Activated T-helper 1 cell treated with anti-CD3 and anti-CD28 coated beads, Interleukin-2, amount 50 U/mL, for 16 hours (primary cell): ENCODE results near the gene SYT13.

Experiments used
- DNase-seq, 2 donors: peaks; one replicate each; pipeline ENCODE4 v3.0.0-alpha.2; 2020; ENCODE audit warnings: low read depth in 1 of 2, low spot score in 1 of 2

SYT13 gene

DNA sequence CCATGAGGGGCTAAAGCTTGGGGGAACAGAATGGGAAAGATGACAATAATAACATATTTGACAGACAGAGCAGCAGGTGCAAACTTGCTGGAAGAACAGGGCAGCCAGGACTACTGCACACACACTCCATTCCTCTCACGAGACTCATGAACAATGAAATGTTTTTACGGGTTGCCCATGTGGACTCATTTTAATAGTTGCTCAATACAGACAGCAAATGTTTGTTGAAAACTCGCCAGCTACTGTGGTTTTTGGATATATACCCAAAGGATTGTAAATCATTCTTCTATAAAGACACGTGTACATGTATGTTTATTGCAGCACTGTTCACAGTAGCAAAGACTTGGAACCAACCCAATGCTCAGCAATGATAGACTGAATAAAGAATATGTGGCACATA lies 10.3 kb downstream of the SYT13 start:
- no peak for DNase-seq

DNA sequence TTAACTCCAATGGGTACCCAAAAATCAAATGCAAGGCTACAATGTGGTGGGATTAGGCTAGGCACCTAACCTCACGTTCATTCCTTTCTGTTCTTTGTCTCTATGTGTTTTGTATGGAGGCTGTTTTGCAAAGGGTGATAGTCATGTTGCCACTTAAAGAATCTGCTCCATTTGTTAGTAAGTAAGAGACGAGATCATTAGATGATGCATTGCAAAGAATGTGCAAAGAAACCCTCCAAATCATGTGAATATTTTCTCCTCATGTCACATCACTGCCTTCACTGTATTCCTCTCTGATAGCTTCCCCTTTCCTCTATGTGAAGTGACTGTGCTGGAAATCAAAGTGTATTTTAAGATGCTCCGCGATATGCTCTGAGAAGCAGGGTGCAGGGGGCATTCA lies 11.9 kb downstream of the SYT13 start:
- no peak for DNase-seq

DNA sequence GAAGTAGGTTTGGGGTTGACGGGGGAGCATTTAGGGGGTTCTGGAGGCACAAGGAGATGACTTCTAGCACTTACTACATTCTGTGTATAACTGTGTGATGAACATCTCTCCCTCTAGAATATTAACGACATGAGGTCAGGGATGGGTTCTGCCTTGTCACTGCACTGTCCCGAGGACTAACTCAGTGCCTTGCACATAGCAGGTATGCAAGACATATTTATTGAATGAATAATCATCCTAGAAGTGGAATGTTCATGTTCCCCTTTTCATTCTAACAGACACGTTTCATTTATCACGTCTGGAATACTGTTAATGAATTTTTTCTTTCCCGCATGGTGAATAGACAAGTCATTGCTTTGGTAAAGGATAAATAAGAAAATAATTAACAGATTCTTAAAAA lies 12.6 kb downstream of the SYT13 start:
- no peak for DNase-seq

DNA sequence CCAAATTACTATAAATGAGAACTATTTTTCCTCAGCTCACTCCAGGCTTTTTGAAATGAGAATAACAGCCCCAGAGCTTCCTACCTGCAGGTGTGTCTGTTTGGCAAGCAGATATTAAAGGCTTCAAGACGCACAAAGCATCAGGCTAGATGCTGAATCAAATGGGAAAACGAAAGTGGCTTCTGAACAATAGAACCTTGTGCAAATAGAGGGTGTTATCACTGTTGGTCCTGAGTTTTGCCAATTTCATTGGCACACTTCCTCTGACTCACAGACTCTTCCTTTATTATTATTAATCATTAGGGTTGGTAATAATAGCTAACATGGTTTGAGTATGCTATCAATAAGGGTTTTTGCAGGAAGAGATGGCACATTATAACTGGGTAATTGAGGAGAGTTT lies 13.4 kb downstream of the SYT13 start:
- no peak for DNase-seq

DNA sequence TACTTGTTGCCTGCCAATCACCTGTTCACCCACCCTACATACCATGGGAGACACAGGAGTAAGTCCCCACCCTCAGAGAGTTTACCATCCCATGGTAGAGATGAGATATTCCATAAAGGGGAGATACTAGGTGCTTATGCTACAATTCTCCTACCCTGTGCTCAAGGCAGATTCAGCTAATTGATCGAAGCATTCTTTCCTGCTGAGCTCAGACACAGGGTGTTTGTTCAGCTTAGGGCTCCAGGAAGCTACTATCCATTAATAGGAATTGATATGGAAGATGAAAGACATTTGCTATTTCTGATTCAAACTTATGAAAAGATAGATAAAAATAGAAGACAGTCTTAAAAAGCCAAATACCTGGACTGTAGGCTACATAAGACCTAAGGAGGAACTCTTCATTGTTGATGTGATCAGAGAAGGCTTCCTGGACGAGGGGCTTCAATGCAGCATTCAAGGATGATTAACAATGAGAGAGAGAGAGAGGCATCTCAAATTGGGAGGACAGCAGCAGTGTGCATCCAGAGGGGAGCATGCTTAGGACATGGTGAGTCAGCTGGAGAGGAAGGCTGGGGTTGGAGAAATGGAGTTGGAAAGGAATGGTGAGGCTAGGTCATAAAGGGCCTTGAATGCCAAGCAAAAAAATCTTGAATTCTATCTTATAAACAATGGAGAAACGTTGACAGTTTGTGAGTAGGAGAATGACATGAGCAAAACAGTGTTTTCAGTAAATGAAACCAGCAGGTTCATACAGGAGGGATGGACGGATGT lies 15.0 kb downstream of the SYT13 start:
- no peak for DNase-seq

DNA sequence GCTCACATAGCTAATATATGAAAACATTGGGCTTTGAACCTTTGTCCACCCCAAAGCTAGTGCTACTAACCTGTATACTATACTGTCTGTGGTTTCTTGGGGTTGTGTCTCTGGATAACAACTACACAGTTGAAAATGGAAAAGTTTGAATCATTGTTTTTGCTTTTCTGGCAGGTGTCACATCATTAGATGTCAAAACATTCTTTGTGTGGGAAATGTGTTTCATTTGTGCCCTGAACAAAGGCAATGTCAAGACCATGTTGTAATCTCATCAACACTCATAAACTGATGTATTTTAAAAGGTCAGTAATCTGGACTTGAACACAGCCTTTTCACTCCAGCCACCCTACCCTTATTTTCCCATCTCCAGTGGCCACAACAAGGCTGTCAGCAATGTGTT lies 16.5 kb downstream of the SYT13 start:
- DNase-seq = no peak

DNA sequence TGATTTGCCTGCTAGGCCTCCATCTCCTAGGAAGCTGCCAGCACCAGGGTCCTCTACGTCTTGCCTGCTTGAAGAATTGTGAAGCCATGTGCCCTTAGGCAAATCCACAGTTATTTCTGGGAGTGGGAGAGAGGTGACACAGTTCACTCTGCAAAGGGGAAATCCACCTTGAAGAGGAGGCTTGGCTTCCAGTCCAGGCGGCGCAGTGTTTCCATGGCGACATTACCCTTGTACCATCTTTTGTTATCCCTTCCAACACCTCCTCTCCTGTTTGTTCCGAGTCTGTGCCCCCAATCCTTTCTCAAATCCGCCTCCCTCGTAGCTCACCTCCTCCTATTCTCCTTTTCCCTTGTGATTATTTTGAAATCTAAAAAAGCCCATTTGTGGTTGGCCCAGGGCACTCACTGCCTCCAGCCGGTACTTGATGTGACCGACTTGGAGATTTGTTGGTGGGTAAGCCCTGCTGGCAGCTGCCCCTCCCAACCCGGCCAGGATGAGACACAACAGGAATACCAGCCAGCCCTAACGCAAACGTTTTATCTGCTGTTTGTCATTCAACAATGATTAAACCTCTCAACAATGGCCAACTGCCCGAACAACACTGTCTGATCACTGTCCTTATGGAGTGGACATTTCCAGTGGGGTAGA lies 18.4 kb downstream of the SYT13 start:
- no peak for DNase-seq

DNA sequence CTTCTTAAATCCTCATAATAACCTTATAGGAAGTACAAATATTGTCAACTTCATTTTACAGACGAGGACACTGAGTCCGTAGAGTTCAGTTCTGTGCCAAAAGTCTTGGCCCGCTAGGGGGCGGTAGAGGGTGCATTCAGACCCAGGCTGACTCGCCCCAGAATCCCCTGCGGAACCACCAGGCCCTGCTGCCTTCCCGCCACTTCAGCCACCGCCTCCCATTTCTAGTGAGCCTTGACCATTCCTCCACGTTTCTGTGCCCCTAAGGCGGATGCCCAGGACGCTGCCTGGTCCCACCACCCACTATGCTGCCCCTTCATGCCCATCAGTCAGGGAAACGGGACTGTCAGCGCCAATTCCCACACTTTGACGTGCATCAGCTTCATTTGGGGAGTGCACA lies 19.1 kb downstream of the SYT13 start:
- DNase-seq = no peak

DNA sequence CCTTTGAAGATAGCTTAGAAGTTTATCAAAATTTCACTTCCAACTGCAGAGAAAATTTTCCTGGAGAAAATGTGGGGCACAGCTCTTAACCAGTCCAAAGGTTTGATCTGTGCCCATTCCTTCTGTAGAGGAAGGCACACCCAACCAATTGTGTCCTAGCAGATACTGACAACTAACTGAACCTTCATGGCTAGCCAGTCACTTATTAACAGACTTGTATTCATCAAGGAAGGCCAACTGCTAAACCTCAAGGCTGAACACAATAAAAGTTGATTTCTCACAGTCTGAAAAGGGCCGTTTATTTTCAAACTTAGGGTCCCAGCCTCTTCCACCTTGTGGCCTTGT lies 19.5 kb downstream of the SYT13 start:
- no peak for DNase-seq

DNA sequence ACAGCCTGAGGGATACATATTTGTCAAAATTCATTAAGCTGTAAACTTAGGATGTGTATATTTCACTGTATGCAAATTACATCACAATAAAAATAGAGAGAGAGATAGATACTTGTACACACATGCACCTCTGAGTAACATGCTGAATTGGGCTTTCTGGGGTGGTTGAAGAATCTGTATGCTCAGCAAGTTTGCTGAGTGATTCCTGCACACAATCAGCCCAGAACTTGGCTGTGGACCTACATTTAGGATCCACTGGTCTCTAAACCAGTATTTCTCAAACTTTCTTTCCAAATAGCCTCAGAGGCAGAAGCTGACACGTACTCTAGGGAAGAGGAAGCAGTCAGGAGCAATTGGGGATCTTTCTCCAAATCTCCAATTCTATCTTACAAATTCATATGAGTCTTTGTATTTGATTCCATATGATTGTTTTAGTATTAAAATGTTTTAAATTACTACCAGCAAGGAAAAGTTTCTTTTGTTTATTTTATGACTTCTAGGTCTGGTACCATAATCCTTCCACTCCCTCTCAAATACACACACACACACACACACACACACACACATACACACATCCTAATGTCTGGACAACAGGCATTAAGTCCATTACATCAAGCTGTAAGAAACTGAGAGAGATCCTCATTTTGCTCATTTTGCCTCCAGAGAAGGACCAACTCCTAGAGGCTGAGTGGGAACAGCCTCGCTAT lies 20.0 kb downstream of the SYT13 start:
- no peak for DNase-seq

DNA sequence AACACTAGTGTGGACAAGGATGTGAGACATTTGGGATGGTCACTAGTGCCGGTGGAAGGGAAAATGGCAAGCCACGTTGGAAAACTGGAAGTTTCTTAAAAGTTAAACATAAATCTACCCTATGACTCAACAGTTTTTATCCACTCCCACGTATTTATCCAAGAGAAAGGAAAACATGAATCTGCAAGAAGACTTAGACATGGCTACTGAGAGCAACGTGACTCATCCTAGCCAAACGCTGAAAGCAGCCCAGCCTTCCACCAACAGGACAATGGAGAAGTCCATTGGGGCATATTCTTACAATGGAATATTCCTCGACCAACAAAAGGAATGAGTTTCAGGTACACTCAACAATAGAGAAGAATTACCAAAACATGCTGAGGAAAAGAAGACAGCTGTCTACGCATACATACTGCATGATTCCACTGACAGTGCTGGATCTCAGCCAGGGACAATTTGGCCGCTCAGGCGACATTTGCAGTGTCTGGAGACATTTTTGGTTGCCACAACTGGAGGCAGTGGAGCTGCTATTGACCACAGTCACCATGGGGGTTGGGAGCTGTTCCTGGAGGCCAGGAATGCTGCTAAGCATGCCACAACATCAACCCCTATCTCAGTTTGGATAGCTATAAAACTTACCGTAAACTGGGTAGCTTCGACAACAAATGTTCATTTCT lies 21.2 kb downstream of the SYT13 start:
- no peak for DNase-seq

DNA sequence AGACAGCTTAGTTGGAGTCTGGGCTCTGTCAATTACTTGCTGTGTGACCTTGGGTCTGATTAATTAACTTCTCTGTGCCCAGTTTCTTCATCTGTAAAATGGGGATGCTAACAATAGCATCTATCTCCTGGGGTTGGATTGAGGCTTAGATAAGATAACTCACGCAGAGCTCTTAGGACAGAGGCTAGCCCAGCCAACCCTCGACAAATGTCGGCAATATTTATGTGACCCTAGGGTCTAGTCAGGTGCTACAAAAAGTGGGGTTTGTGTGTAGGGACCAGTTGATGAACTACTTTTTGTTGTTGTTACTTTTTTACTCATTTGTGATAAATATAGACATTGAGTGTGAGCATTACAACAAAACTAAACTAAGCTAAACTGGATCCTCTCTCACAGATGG lies 22.4 kb downstream of the SYT13 start:
- DNase-seq = no peak

DNA sequence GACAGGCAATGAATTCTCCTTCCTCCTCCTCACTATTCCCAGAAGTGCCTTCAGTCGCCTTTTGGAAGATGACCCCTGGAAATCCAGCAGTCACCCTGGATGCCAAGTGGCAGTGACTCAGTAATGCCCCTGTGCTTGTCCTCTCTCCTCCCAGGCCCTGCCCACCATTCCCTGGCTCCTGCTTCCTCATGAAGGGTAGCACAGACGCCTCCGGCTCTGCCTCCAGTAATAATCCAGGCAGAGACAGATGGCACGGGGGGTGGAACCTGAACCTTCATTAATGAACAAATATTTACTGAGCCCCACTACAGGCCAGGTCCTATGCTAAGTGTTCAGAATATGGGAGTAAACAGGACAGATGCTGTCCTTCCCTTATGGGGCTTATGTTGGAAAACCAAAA lies 23.2 kb downstream of the SYT13 start:
- no peak for DNase-seq

DNA sequence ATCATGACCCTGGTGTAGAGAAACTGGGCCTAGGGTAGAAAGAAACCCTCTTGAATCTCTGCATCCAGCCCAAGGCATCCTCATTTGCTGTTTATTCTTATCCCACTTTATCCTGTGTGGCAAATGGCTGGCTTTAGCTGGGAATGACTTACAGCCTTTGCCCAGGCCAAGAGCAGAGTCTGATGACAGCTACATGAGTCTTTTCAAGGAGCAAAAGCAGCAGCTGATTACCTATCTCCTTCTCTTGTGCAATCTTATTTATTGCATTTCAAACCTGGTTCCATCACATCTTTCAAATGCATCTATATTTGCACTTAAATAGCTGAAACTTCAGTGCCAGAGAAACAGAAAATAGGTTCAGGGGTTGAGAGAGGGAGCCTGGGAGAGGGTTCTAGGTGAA lies 26.1 kb downstream of the SYT13 start:
- DNase-seq = no peak

DNA sequence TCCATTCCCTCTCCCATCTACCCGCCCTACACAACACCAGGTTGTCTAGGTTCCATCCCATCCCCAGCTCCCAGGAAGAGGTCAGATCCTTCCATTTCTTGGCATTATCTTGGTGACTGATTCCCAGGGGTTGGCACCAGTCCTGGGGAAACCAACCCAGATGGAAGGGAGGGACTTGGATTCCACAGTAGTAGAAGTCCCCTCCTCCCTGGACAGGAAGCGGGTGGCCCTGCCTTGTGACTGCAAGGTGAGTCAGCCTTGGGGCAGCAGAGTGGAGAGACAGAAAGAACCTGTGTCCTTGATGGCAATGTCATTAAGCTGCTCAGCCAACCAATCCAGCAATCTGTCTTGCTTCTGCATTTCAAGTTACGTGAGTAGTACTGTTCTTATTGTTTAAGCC lies 26.5 kb downstream of the SYT13 start:
- no peak for DNase-seq

DNA sequence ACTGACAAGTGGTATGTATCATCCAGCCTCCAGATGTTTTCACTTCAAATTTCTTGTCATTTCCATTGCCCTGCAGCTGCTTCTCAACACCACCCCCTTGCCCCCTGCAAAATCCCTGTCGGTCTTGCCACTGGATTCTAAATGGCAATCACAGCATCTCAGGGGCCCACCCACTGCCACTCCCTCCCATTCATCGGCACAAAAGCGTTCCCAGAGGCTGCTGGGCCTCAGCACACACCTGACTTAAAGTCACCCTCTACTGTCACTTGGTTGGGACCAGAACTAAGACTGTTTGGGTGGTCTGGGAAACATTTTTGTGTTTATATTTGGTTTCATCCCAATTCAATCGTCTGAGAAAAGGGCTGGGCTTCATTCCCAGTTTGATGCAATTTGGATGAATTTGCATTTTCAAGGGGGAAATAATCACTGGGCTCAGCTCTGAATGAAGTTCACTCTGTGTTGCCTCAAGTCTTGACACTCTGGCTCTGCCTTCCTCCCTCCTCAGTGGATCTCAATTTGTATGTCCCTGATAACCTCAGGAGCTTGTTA lies 27.1 kb downstream of the SYT13 start:
- DNase-seq = no peak

DNA sequence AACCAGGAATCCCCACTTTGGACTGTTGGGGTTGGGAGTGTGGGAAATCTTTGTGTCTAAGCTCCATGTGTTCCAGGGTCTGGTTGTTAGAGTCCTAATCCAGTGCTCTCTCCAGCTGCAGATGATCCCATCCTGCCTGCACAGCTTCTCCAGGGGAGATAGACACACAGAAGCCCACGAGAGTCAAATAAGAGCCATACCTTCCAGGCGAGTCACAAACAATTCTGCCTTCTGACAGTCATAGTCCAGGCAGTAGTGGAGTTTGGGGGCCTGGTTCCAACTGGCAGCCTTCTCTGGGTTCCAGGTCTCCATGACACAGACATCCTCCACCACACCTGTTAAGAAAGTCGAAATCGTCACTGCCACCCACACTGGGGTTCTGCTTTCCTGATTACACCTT lies 32.1 kb downstream of the SYT13 start:
- no peak for DNase-seq

DNA sequence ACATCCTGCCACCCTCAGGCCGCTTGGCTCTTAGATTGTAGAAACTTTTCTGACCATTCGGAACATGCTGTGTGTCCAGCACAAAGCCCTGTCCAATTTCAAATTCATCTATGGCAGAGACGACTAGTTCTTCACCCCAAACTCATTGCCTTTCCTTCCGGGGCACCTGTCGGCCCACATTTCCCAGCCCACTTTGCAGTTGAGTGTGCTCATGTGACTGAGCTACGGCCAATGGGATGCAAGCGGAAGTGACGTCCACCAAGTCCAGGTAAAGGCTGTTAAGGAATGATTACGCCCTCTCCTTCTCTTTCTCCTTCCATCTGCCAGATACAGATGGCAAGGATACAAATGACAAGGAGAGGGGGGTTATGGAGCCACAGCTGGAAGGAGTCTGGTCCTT lies 32.5 kb downstream of the SYT13 start:
- DNase-seq = no peak

DNA sequence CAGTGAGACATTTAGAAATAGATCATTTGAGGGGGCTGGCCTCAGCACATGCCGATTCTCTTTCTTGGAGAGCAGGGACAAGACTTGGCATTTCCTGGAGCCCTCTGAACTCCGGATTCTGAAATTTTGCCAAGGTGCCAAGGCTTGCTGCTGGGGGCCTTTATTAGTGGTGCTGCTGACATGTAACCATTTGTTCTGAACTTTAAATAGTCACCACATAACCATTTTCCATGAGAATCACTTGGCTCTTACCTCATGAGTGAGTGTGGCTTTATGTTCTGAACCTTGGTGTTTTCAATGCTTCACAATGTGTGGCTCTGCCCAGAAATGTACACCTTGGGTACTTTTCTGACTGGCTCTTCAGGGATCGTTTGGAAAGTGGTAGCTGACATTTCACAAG lies 33.3 kb downstream of the SYT13 start:
- DNase-seq = no peak

DNA sequence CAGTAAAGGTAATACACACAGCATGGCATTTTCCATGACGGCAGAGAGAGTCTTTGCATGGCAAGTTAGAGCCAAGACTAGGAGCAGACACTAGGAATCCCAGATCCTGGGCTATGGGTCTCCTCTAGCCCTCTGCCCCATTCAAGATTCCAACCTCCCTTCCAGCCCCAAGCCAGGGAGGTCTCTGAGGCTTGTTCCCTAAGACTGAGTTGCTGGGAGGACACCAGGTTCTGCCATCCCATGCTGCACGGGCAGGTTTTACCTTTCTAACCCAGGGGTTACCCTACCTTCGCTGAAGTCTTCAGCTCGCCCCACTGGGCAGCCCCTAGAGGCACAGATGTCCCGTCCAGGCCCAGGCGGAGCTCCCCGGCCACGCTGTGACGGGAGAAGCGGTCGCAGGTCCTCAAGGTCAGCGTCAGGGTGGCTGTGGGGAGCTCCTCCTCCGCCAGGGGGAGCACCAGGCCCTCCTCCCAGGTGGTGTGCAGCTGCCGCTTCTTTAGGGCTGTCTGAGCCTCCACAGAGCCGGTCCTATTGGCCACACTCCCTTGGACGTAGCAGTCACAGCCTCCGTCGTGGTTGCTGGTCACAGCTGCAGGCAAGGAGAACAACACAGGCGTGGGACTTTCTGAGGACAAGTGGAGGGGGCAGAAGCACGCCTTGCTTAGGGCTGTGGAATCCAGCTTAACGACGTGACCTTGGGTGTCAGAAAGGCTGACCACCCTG lies 33.8 kb downstream of the SYT13 start:
- no peak for DNase-seq
